HepG2 (cell line): ENCODE measurements around the gene HYOU1. TPM values are rescaled to one million over a fixed set of nuclear protein-coding genes. Genes with fewer than 3 reads are reported as not detected.

ENCODE experiments used
- ARID2 ChIP-seq: sonication (generic); formaldehyde crosslinking; IDR thresholded peaks from 2 replicates; pipeline ENCODE4 v1.8.1; 2022; ENCODE audit warnings: mild to moderate bottlenecking, missing genetic modification reagents, borderline replicate concordance
- BRF2 ChIP-seq: sonication (generic); formaldehyde crosslinking; IDR thresholded peaks from 2 replicates; pipeline ENCODE4 v1.8.1; 2022; ENCODE audit warnings: mild to moderate bottlenecking, missing genetic modification reagents
- CREBL2 ChIP-seq: sonication (generic); formaldehyde crosslinking; IDR thresholded peaks from 2 replicates; pipeline ENCODE4 v1.8.1; 2023; ENCODE audit warnings: missing genetic modification reagents, mild to moderate bottlenecking, borderline replicate concordance
- FOXA1 ChIP-seq, 2 experiments: fragments of 450-650 bp in 1 of 2; sonication (generic) in 1 of 2; formaldehyde crosslinking in 1 of 2; IDR thresholded peaks; 2 replicates each; pipeline versions ENCODE4 v1.4.0 to v1.6.1; 2016 to 2020; ENCODE audit warnings: missing genetic modification reagents in 1 of 2
- KAT7 ChIP-seq: IDR thresholded peaks from 2 replicates; pipeline ENCODE4 v1.6.1; 2018; ENCODE audit warnings: borderline replicate concordance, missing compliant biosample characterization
- KDM1A ChIP-seq: IDR thresholded peaks from 2 replicates; pipeline ENCODE4 v1.6.1; 2016; ENCODE audit warnings: missing compliant biosample characterization
- KMT2B ChIP-seq: IDR thresholded peaks from 2 replicates; pipeline ENCODE4 v1.6.1; 2016; ENCODE audit warnings: missing genetic modification reagents, missing compliant biosample characterization
- MIXL1 ChIP-seq: IDR thresholded peaks from 2 replicates; pipeline ENCODE4 v1.6.1; 2016
- NCOA1 ChIP-seq: sonication (generic); formaldehyde crosslinking; IDR thresholded peaks from 2 replicates; pipeline ENCODE4 v1.9.0; 2021; ENCODE audit warnings: missing genetic modification reagents
- NFYB ChIP-seq: sonication (generic); formaldehyde crosslinking; IDR thresholded peaks from 2 replicates; pipeline ENCODE4 v1.4.0; 2020; ENCODE audit warnings: missing genetic modification reagents
- NR2F6 ChIP-seq, 2 experiments: IDR thresholded peaks; 2 replicates each; pipeline ENCODE4 v1.6.1; 2016; ENCODE audit warnings: antibody characterized with exemption in 1 of 2, mild to moderate bottlenecking in 1 of 2
- POLR2A ChIP-seq, 2 experiments: IDR thresholded peaks; 2 replicates each; pipeline ENCODE4 v1.6.1; 2011; ENCODE audit warnings: low read depth in 2 of 2, low read length in 2 of 2, mild to moderate bottlenecking in 1 of 2, moderate library complexity in 1 of 2; ENCODE audit not compliant: insufficient read depth in 1 of 2
- RBAK ChIP-seq: sonication (generic); formaldehyde crosslinking; IDR thresholded peaks from 2 replicates; pipeline ENCODE4 v1.5.1; 2020; ENCODE audit warnings: mild to moderate bottlenecking, missing genetic modification reagents
- SAFB2 ChIP-seq: sonication (generic); formaldehyde crosslinking; IDR thresholded peaks from 2 replicates; pipeline ENCODE4 v1.5.1; 2020; ENCODE audit warnings: missing genetic modification reagents, low read depth, mild to moderate bottlenecking, borderline replicate concordance
- SMAD9 ChIP-seq: sonication (generic); formaldehyde crosslinking; IDR thresholded peaks from 2 replicates; pipeline ENCODE4 v1.5.1; 2020; ENCODE audit warnings: mild to moderate bottlenecking, missing genetic modification reagents
- SNAI1 ChIP-seq: sonication (generic); formaldehyde crosslinking; IDR thresholded peaks from 2 replicates; pipeline ENCODE4 v1.5.0; 2020; ENCODE audit warnings: mild to moderate bottlenecking, missing genetic modification reagents, borderline replicate concordance
- TCF7 ChIP-seq: sonication (generic); IDR thresholded peaks from 2 replicates; pipeline ENCODE4 v1.6.1; 2016; ENCODE audit warnings: antibody characterized with exemption, low read depth
- ZBTB21 ChIP-seq: sonication (generic); formaldehyde crosslinking; IDR thresholded peaks from 2 replicates; pipeline ENCODE4 v1.4.0; 2020; ENCODE audit warnings: missing genetic modification reagents
- ZBTB7B ChIP-seq: sonication (generic); formaldehyde crosslinking; IDR thresholded peaks from 2 replicates; pipeline ENCODE4 v1.4.0; 2020; ENCODE audit warnings: missing genetic modification reagents
- ZMYM3 ChIP-seq: sonication (generic); formaldehyde crosslinking; IDR thresholded peaks from 2 replicates; pipeline ENCODE4 v1.5.1; 2020; ENCODE audit warnings: mild to moderate bottlenecking, missing genetic modification reagents
- ZNF451 ChIP-seq: sonication (generic); formaldehyde crosslinking; IDR thresholded peaks from 2 replicates; pipeline ENCODE4 v1.5.0; 2020; ENCODE audit warnings: mild to moderate bottlenecking, missing genetic modification reagents
- ZNF556 ChIP-seq: sonication (generic); formaldehyde crosslinking; IDR thresholded peaks from 2 replicates; pipeline ENCODE4 v1.4.0; 2020; ENCODE audit warnings: mild to moderate bottlenecking, missing genetic modification reagents, borderline replicate concordance
- ZNF557 ChIP-seq: sonication (generic); formaldehyde crosslinking; IDR thresholded peaks from 2 replicates; pipeline ENCODE4 v1.4.0; 2020; ENCODE audit warnings: missing genetic modification reagents
- ZNF574 ChIP-seq: sonication (generic); formaldehyde crosslinking; IDR thresholded peaks from 2 replicates; pipeline ENCODE4 v1.4.0; 2020; ENCODE audit warnings: missing genetic modification reagents
- ZNF737 ChIP-seq: sonication (generic); formaldehyde crosslinking; IDR thresholded peaks from 2 replicates; pipeline ENCODE4 v1.5.0; 2020; ENCODE audit warnings: missing genetic modification reagents, mild to moderate bottlenecking, borderline replicate concordance
- ZNF775 ChIP-seq: sonication (generic); formaldehyde crosslinking; IDR thresholded peaks from 2 replicates; pipeline ENCODE4 v1.4.0; 2020; ENCODE audit warnings: missing genetic modification reagents, mild to moderate bottlenecking, moderate library complexity, borderline replicate concordance
- ZNF891 ChIP-seq: sonication (generic); formaldehyde crosslinking; IDR thresholded peaks from 2 replicates; pipeline ENCODE4 v1.5.0; 2020; ENCODE audit warnings: mild to moderate bottlenecking, missing genetic modification reagents
- ZSCAN21 ChIP-seq: sonication (generic); formaldehyde crosslinking; IDR thresholded peaks from 2 replicates; pipeline ENCODE4 v1.8.0; 2022; ENCODE audit warnings: mild to moderate bottlenecking, missing genetic modification reagents, moderate library complexity, borderline replicate concordance
- polyA plus RNA-seq, 8 experiments: library from polyadenylated mRNA; depleted of rRNA in 3 of 8; stranded (reverse) in 7 of 8; unstranded in 1 of 8; fragments of >200 nt; fragmentation: Illumina TruSeq in 4 of 8; extraction: Trizol in 4 of 8; gene quantifications; 2 replicates each; pipeline versions ENCODE4 v1.2.1 to v1.2.3, GENCODE V29; 2011 to 2016; ENCODE audit warnings: low read depth in 4 of 8, missing spikeins in 1 of 8, mixed read lengths in 1 of 8; ENCODE audit not compliant: insufficient read depth in 1 of 8
- total RNA-seq, 5 experiments: library from RNA; depleted of rRNA; stranded (reverse); fragments of >200 nt; fragmentation: Illumina TruSeq; extraction: Trizol; gene quantifications; 2 replicates each; pipeline ENCODE4 v1.2.3, GENCODE V29; 2016; ENCODE audit warnings: low read depth in 1 of 5
- TF ChIP-seq, protein P1 (sequence below), 2 experiments: fragments of 450-650 bp in 1 of 2; sonication (generic) in 1 of 2; formaldehyde crosslinking; IDR thresholded peaks; 2 replicates each; pipeline versions ENCODE4 v1.5.0 to v1.8.0; 2020 to 2022; ENCODE audit warnings: mild to moderate bottlenecking in 1 of 2, missing genetic modification reagents in 1 of 2

Gene HYOU1
- total and polyA plus RNA-seq, 2 of the 13 experiments (the other 11 are each of a cell fraction or from before 2014, with no cell fraction given), result 127 to 155 TPM

DNA sequence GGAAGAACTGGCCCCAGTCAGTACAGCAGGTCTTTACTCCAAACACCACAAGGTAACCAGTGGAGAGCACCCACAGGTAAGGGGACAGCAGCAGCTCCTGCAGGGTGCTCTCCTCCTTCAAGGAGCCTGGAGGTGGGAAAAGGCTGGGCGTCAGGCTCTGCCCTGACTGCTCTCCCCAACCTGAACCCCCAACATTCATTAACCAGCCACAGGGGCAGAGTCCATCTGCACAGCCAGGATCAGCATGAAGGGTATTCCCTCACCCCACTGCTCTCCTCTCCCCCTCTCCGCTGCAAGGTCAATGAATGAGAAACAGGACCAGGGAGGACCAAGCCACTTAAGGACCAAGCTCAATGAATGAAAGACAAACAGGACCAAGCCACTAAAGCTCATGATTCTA is 30.0 kb downstream of the HYOU1 start (continued):
- no peak for TF ChIP-seq ZNF557 (CRISPR knock-in tag)
- TF ChIP-seq MIXL1, result peak; percentile 31; the same call in 1 of the 2 replicates
- TF ChIP-seq, protein P1, sequence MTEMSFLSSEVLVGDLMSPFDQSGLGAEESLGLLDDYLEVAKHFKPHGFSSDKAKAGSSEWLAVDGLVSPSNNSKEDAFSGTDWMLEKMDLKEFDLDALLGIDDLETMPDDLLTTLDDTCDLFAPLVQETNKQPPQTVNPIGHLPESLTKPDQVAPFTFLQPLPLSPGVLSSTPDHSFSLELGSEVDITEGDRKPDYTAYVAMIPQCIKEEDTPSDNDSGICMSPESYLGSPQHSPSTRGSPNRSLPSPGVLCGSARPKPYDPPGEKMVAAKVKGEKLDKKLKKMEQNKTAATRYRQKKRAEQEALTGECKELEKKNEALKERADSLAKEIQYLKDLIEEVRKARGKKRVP (CRISPR knock-in tag; IDR thresholded peaks at IDR 0.05), result no peak
- no peak for TF ChIP-seq RBAK (CRISPR knock-in tag)
- TF ChIP-seq NFYB (CRISPR knock-in tag), result no peak
- peak; percentile 47; the same call in 1 of the 2 replicates for TF ChIP-seq ZMYM3 (CRISPR knock-in tag)
- no peak for TF ChIP-seq TCF7
- TF ChIP-seq ZNF451 (CRISPR knock-in tag), result no peak
- TF ChIP-seq ZNF775 (CRISPR knock-in tag), result no peak
- TF ChIP-seq KDM1A (CRISPR knock-in tag), result no peak
- TF ChIP-seq POLR2A (IDR thresholded peaks at IDR 0.05; ENCODE audit: insufficient read depth in 1 of 2, low read depth in 2 of 2, low read length in 2 of 2), result peak in 1 of 2 experiments; percentile 52; a peak in 2 of 4 replicates
- TF ChIP-seq SMAD9 (CRISPR knock-in tag), result no peak
- TF ChIP-seq ZNF556, result no peak
- TF ChIP-seq ZBTB7B (CRISPR knock-in tag), result peak; percentile 46; the same call in 1 of the 2 replicates
- TF ChIP-seq ZNF737 (CRISPR knock-in tag), result no peak
- no peak for TF ChIP-seq FOXA1 (IDR thresholded peaks at IDR 0.05)
- TF ChIP-seq FOXA1 (CRISPR knock-in tag; IDR thresholded peaks at IDR 0.05), result no peak
- no peak for TF ChIP-seq BRF2 (CRISPR knock-in tag)
- no peak for TF ChIP-seq NCOA1 (CRISPR knock-in tag)
- TF ChIP-seq CREBL2, result no peak
- no peak for TF ChIP-seq ZBTB21 (CRISPR knock-in tag)
- no peak for TF ChIP-seq ZNF891 (CRISPR knock-in tag)
- TF ChIP-seq ZSCAN21 (CRISPR knock-in tag), result 0 out of 2 replicates have a peak, but pooled peaks have one; percentile 60
- TF ChIP-seq KAT7 (CRISPR knock-in tag), result no peak
- TF ChIP-seq KMT2B, result no peak
- no peak for TF ChIP-seq NR2F6 (IDR thresholded peaks at IDR 0.05)
- TF ChIP-seq NR2F6 (CRISPR knock-in tag; IDR thresholded peaks at IDR 0.05), result no peak
- no peak for TF ChIP-seq SAFB2 (CRISPR knock-in tag)
- peak; percentile 39; the same call in 1 of the 2 replicates for TF ChIP-seq ZNF574 (CRISPR knock-in tag)
- no peak for TF ChIP-seq SNAI1 (CRISPR knock-in tag)
- TF ChIP-seq ARID2 (CRISPR knock-in tag), result no peak
